HG03558 (cell line): ENCODE results near the gene LEKR1.
A peak's percentile ranks its signal among the peaks of the same experiment; 100 is the strongest.

Experiments
- ATAC-seq: cut with Tn5 transposase; IDR thresholded peaks from one replicate; pipeline ENCODE4 v1.9.1; 2021; ENCODE audit warnings: moderate number of reproducible peaks; ENCODE audit not compliant: unreplicated experiment; ENCODE audit errors: extremely low read depth

The LEKR1 gene

DNA sequence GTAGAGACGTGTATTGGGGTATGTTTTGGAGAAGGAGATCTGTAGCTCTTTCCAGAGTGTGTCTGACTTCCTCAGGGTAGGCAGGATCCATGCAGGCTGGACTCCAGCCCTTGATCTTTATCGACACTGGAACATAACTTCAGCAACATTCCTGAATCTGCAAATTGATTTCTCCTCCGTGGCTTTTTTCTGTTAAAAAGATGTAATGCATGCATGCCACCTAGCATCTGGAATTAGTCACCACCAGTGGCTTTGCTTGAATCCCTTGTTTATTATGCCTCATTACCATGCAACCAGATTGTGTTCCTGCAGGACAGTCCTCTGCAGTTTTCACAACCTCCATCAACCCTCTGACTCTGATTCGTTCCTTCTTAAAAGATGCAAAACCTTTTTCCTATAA is 247.7 kb downstream of the LEKR1 start:
- ATAC-seq, result no peak

- ATAC-seq, result no peak
Observed at GRCh38 chr3:157074490-157074889, 248.3 kb downstream of the LEKR1 start.

GRCh38 chr3:157074981-157075380 is 248.8 kb downstream of the LEKR1 start:
- ATAC-seq, result no peak

- ATAC-seq, result no peak
Observed at GRCh38 chr3:157075693-157076420, 249.7 kb downstream of the LEKR1 start.

GRCh38 chr3:157077565-157077991 is 251.4 kb downstream of the LEKR1 start:
- ATAC-seq, result no peak

DNA sequence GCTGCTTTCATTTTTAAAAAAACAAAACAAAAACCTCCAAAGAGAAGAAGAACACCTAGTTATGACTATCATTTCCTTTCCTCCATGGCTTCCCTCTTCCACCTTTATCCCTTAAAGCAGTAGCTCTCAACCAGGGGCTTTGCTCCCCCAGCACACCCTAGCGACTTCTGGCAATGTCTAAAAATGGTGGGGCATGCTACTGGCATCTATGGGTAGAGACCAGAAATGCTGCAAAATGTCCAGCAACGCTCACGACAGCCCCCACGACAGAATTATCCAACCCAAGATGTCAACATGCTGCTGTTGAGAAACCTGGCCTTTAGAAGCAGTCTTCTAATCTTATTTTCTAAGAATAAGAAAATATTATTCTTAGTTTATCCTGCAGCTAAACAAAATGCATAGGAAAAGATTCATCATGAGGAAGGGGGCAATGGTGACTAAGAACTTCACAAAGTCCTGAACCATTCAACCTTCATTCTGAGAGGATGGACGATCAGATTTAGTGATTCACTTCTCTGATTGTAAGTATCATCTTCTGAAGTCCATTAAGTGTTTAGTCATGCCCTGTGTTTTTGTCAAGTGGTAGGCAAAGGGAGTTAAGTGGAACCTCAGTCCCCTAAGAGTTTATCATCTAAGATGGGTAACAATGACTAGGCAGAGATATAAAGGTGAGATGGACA is 252.1 kb downstream of the LEKR1 start:
- no peak for ATAC-seq

DNA sequence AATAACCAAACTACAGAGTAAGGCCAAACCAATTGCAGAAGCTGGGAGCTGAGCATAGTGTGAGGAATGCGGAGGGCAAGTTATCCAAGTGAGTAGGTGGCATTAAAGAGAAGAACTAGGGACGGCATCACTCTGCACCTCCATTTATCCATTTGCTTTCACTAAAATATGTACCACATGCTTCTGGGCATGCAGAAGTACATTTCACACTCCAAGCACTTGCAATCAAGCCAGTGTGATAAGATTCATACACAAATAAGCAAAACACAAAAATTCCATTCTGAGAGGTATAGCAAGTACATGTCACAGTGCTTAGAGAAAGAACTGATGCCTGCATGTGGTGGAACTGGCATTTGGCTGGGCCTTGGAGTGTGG is 252.6 kb downstream of the LEKR1 start:
- ATAC-seq, result no peak

GRCh38 chr3:157079676-157080369 is 253.7 kb downstream of the LEKR1 start:
- ATAC-seq, result no peak

- ATAC-seq, result no peak
Observed at GRCh38 chr3:157081626-157082210, 255.6 kb downstream of the LEKR1 start.

- ATAC-seq, result no peak
Observed at GRCh38 chr3:157082305-157082982, 256.3 kb downstream of the LEKR1 start.

DNA sequence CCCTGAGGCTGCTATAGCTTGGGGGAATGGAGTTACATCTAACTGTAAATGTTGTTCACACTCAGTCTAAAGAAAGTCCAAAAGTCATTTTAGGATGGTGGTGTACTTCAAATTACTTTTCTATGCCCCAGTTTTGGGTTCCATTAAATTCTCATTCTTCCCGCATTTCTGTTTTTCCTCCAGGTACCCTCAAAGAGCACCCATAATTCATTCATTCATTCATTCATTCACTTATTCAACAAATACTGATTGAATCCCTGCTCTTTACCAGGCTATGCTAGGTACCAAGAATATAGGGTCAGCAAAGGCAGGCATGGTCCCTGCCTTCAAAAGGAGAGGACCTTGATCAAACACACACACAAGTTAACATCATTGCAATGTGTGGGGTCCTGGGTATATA is 257.7 kb downstream of the LEKR1 start:
- no peak for ATAC-seq

DNA sequence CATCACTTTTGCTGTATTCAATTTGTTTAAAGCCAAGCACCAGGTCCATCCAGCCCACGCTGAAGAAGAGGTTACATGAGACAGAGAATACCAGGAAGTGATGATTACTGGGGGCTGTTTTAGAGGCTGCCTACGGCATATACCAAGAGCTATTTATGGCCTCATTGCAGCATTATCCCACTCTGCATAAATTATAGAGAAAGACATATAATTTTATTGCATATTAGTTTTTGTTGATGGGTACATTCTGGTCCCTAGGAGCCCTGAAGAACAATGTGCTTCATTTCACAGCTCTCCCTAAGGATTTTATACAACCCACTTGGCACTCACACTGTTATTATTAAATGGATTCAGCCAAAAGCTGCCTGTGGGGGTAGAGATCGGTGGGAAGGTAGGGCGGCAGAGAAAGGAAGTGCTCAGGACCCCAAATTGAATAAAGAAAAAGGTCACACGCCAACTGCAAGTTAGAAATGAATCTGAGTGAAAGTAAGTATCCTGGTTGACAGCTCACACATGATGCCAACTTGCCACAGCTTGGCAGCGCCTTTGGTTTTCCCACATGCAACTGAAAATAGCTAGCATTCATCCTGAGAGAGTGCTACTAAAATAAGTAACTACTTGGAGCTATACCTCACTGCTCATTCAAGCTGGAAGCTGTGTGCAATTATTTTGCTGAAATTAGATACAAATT is 260.1 kb downstream of the LEKR1 start:
- no peak for ATAC-seq

GRCh38 chr3:157086775-157087174 is 260.6 kb downstream of the LEKR1 start:
- no peak for ATAC-seq

DNA sequence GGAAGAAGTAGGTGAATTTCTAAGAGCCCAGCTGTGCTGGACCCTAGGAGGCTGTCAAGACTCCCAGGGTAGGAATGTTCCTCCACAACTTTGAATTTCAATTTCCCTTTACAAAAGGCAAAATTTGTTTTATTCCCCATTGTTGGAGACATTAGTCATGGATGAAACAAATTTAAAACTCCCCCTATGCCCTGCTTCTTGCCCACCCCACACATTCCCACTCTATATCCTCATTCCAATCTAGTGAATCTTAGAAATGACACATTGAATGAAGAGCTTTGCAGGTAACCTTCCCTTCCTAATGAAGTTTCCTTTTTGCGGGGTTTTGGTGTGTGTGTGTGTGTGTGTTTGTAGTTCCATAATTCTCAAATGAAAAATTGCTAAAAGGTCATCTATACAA is 261.2 kb downstream of the LEKR1 start:
- ATAC-seq, result no peak

GRCh38 chr3:157087780-157088600 is 261.8 kb downstream of the LEKR1 start:
- no peak for ATAC-seq

DNA sequence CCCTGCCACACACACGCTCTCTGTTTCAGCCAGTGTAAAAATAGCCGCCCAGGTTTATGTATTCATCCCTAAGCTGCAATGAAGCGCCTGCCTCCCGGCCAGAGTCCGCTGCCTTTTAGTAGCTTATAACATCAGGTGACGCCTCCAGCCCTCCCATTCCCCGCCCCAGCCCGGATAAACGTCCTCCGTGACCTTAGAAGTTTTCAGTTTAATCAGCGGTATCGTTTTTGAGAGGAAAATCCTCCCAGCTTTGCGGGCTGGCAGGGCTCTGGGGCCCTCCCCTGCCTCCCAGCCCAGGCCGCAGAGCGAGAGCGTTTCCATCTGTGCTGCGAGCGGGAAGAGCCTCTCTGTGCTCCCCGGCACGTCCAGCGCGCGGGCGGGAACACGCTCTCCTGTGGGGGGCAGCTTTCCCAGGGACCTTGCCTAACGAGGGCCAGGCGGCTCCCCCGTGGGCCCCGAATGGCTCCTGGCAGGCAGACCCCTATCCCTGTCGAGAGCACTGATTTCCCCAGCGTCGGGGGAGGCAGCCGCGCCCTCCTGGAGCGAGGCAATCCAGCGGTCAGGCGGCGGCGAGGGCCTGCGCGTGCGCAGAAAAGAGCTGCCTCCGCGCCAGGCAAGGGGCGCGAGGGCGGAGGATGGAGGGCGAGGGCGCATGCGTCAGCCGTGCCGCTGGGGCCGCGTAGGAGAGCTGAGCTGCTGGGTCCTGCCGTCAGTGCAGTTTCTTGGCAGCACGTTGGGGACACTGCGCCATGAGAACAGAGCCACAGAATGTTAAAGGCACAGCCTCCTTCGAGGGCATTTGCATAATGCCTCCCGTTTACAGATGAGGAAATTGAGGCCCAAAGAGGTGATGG is 262.7 kb downstream of the LEKR1 start:
- peak; percentile 51 for ATAC-seq

DNA sequence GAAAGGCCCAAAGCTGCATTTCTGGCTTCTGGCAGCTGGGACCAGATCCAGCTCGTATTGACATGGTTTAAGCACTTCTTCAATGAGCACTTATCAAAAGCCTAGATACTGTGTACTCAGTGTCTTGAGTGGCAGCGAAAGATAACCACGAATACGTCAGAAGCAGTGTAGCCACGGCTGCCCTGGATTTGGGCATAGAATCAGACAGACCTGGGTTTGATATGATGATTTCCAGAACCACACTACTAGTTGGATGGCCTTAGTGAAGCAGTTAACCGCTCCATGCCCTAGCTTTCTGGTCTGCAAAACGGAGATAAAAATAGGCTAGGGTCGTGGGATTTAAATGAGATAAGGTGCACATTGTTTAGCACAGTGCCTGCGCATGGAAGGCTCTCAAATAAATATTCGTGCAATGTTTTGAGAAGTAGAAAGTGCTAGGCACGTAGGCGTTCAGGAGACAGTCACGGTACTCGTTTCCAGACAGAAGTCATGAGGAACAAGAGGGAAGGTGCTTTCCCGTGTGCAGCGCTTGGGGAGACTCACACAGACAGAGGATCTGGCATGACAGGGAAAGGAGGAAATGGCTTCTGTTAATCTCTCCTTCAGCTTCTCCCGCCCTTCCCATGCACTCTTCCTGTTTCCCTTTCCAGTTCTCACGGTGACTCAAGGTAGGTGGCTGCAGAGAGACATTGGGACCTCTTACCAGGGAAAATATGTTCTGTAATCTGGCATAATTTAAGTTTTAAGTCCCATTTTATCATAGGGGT is 263.5 kb downstream of the LEKR1 start:
- no peak for ATAC-seq
